ENCODE measurements around the gene PAK4. TPM values are rescaled to one million over a fixed set of nuclear protein-coding genes. Genes with fewer than 3 reads are reported as not detected.
"Not testable (repeated sequence)": the region's sequence is repeated elsewhere in the genome, so short reads cannot be mapped to it uniquely, and the experiment has no call there.

The PAK4 gene
- total RNA-seq, 1 donor from 2014 or later, result 23.7 TPM

- TF ChIP-seq CTCF (IDR thresholded peaks at IDR 0.05; ENCODE audit: insufficient read depth, low read length, poor library complexity, severe bottlenecking), result no peak
- DNase-seq (ENCODE audit: low read depth), result no peak
- H3K4me3 ChIP-seq (ENCODE audit: low read depth, low read length), result no peak overlapping the region
- peaks cover 4% of the 10 kb centered on the region for H3K27me3 ChIP-seq (ENCODE audit: control insufficient read depth, insufficient read depth, low read length)
- H3K36me3 ChIP-seq (ENCODE audit: control insufficient read depth, insufficient read depth, low read length), result no peaks in the 10 kb centered on the region
Observed at GRCh38 chr19:39211731-39212374, 86.3 kb downstream of the PAK4 start.

GRCh38 chr19:39212375-39212742 is 86.8 kb downstream of the PAK4 start:
- DNase-seq (ENCODE audit: low read depth), result no peak
- no peaks in the 10 kb centered on the region for H3K36me3 ChIP-seq (ENCODE audit: control insufficient read depth, insufficient read depth, low read length)
- no peak overlapping the region for H3K4me3 ChIP-seq (ENCODE audit: low read depth, low read length)
- peaks cover 4% of the 10 kb centered on the region for H3K27me3 ChIP-seq (ENCODE audit: control insufficient read depth, insufficient read depth, low read length)
- peak; percentile 33 for TF ChIP-seq CTCF (IDR thresholded peaks at IDR 0.05; ENCODE audit: insufficient read depth, low read length, poor library complexity, severe bottlenecking)

- not testable (repeated sequence) for DNase-seq (ENCODE audit: low read depth); H3K27me3 ChIP-seq (ENCODE audit: control insufficient read depth, insufficient read depth, low read length); H3K36me3 ChIP-seq (ENCODE audit: control insufficient read depth, insufficient read depth, low read length); H3K4me3 ChIP-seq (ENCODE audit: low read depth, low read length)
Observed at GRCh38 chr19:39215323-39215722, 89.7 kb downstream of the PAK4 start.

GRCh38 chr19:39217094-39217493 is 91.5 kb downstream of the PAK4 start:
- Histone ChIP-seq H3K36me3 (ENCODE audit: control insufficient read depth, insufficient read depth, low read length) (no peaks in the 10 kb centered on the region), H3K4me3 (ENCODE audit: low read depth, low read length) (no peak overlapping the region), H3K27me3 (ENCODE audit: control insufficient read depth, insufficient read depth, low read length) (peaks cover 4% of the 10 kb centered on the region)
- TF ChIP-seq CTCF (IDR thresholded peaks at IDR 0.05; ENCODE audit: insufficient read depth, low read length, poor library complexity, severe bottlenecking), result no peak
- DNase-seq (ENCODE audit: low read depth), result no peak

GRCh38 chr19:39218230-39219007 is 92.8 kb downstream of the PAK4 start:
- peaks cover 4% of the 10 kb centered on the region for H3K27me3 ChIP-seq (ENCODE audit: control insufficient read depth, insufficient read depth, low read length)
- H3K36me3 ChIP-seq (ENCODE audit: control insufficient read depth, insufficient read depth, low read length), result no peaks in the 10 kb centered on the region
- DNase-seq (ENCODE audit: low read depth), result no peak
- H3K4me3 ChIP-seq (ENCODE audit: low read depth, low read length), result no peak overlapping the region
- no peak for TF ChIP-seq CTCF (IDR thresholded peaks at IDR 0.05; ENCODE audit: insufficient read depth, low read length, poor library complexity, severe bottlenecking)

GRCh38 chr19:39219108-39219507 is 93.5 kb downstream of the PAK4 start:
- not testable (repeated sequence) for H3K27me3 ChIP-seq (ENCODE audit: control insufficient read depth, insufficient read depth, low read length); DNase-seq (ENCODE audit: low read depth); H3K4me3 ChIP-seq (ENCODE audit: low read depth, low read length); H3K36me3 ChIP-seq (ENCODE audit: control insufficient read depth, insufficient read depth, low read length)

All from kidney epithelial cell (primary cell).